A673 (cell line): ENCODE results near the gene CAST.
"Not testable (repeated sequence)": the region's sequence is repeated elsewhere in the genome, so short reads cannot be mapped to it uniquely, and the experiment has no call there.

Experiments used
- EZH2 ChIP-seq: fragments of 200-600 bp; sonication (generic); IDR thresholded peaks from 2 replicates; pipeline ENCODE4 v1.6.1; 2017; ENCODE audit warnings: borderline replicate concordance, low read depth, mild to moderate bottlenecking, mixed read lengths, antibody characterized with exemption, low read length; ENCODE audit not compliant: poor library complexity, severe bottlenecking
- TF ChIP-seq, protein P1 (sequence below): fragments of 300-800, 200-600 bp; sonication (generic); conservative IDR thresholded peaks from 2 replicates; pipeline ENCODE4 v1.5.1; 2017; ENCODE audit warnings: low read depth, mild to moderate bottlenecking, antibody characterized with exemption, low read length, moderate library complexity, mixed read lengths

DNA sequence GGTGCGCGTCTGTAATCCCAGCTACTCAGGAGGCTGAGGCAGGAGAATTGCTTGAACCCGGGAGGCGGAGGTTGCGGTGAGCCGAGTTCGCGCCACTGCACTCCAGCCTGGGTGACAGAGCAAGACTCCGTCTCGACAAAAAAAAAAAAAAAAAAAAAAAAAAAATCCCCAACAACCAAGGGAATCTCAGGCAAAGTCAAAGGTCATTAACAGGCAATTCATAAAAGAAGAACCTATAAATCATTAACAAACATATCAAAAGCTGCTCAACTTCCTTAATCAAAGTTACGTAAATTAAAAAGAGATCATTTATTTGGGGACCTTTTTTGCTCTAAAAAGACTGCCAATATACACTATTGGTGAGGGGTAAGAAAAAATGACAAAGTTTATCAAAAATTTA is 139.5 kb downstream of the CAST start:
- not testable (repeated sequence) for TF ChIP-seq EZH2
- TF ChIP-seq, protein P1, sequence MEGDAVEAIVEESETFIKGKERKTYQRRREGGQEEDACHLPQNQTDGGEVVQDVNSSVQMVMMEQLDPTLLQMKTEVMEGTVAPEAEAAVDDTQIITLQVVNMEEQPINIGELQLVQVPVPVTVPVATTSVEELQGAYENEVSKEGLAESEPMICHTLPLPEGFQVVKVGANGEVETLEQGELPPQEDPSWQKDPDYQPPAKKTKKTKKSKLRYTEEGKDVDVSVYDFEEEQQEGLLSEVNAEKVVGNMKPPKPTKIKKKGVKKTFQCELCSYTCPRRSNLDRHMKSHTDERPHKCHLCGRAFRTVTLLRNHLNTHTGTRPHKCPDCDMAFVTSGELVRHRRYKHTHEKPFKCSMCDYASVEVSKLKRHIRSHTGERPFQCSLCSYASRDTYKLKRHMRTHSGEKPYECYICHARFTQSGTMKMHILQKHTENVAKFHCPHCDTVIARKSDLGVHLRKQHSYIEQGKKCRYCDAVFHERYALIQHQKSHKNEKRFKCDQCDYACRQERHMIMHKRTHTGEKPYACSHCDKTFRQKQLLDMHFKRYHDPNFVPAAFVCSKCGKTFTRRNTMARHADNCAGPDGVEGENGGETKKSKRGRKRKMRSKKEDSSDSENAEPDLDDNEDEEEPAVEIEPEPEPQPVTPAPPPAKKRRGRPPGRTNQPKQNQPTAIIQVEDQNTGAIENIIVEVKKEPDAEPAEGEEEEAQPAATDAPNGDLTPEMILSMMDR: not testable (repeated sequence)
